IPS-NIHi7 (cell line): ENCODE measurements around the gene TMEM185B.

ENCODE experiments used
- DNase-seq: peaks from one replicate; pipeline ENCODE4 v3.0.0; 2012; ENCODE audit warnings: mixed read lengths; ENCODE audit errors: extremely low spot score

The TMEM185B gene

GRCh38 chr2:120231974-120232635, 8.9 kb upstream of the TMEM185B start:
- DNase-seq = no peak

- no peak for DNase-seq
These were observed 8.4 kb upstream of the TMEM185B start for GRCh38 chr2:120231564-120231973.

DNA sequence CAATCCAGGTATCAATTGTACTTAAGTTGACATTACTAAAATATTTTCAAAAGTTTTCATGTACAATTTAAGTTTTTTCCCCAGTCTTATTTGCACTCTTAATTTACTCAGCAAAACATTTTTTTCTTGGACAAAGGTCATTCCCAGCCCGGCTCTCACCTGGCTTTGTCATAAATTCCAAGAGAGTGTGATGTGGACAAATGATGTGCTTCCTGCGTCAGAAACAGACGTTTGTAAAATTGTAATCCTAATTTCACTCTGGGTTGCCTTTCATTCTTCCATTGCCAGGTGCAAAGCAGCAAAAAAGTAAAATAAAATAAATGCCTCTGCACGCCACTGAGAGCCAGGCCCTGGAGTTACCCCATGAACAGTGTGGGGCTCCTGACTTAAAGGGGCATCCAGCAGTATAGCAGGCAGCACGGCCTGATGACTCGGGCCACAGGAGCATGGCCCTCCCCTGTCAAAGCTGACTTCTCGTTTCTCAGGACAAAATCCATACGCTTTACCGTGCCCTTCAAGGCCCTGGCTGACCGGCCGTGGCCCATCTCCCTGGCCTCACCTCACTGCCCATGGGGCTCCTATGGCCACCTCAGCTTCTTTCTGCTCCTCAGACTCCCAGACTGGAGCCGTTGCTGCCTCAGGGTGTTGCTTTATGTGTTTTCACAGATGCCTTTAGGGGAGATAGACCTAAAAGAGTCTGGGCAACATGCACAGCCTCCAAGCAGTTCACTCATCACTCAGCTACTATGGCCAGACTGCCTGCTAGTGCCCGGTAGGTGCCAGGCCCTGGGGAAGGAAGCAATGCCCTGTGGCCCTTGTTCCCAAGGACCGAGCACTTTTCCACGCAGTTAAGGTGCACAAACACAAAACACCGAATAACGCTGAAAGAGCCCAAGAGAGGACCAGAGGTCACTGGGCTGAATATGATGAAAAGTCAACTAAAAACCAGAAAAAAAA, 7.6 kb upstream of the TMEM185B start:
- DNase-seq = no peak

DNA sequence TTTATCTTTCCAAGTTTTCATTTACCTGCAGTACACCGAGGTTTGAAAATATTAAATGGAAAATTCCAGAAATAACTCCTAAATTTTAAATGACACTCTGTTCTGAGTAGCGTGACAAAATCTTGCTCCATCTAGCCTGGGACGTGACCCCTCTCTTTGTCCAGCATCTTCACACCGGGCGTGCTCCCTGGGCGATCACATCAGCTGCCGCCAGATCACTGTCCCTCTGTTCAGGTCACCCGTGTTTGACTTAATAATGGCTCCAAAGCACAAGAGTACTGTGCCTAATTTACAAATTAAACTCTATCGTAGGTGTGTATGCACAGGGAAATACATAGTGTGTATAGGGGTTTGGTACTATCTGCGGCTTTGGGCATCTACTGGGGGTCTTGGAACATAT, 6.1 kb upstream of the TMEM185B start:
- DNase-seq = no peak

GRCh38 chr2:120228503-120228902, 5.3 kb upstream of the TMEM185B start:
- no peak for DNase-seq

DNA sequence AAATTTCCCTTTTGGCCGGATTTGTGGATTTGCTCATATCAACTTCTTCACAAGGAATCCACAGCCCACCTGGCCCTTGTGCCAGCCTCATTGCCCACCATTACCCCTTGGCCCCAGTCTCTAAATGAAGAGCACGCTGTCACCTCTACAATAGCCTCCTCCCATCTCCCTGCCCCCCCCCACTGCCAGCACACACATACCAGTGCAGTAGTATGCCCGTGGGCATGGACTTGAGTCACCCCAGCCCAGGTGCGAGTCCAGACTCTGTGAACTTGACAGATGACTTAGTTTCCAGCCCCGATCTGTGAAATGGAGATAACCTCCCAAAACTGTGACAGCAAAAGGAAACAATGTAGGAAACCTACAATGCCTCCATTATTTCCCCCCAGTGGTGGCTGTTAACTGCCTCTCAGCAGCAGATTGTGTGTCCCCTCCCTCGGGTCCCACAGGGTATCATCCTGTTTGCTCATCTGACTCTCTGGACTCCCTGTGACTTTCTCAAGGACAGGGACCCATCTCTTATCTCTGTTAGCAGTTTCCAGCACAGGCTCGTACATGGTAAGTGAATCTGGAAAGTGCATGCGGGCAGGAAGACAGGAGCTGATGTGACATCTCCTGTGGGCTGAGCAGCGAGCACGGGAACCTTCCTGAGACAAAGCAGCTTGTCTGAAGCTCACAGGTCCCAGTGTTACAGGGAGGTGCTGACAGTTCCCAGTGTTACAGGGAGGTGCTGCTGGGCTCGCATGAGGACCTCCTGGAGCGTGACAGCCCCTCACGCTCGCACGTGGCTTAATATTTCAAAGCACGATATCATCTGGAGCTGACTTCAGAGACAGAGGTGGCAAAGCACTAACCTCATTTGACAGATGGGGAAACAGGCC, 4.2 kb upstream of the TMEM185B start:
- DNase-seq = no peak

- DNase-seq = no peak
These were observed 3.1 kb upstream of the TMEM185B start for GRCh38 chr2:120226316-120226715.

- no peak for DNase-seq
These were observed 2.4 kb upstream of the TMEM185B start for GRCh38 chr2:120225549-120226065.

- DNase-seq = no peak
These were observed 1.7 kb upstream of the TMEM185B start for GRCh38 chr2:120224735-120225548.

DNA sequence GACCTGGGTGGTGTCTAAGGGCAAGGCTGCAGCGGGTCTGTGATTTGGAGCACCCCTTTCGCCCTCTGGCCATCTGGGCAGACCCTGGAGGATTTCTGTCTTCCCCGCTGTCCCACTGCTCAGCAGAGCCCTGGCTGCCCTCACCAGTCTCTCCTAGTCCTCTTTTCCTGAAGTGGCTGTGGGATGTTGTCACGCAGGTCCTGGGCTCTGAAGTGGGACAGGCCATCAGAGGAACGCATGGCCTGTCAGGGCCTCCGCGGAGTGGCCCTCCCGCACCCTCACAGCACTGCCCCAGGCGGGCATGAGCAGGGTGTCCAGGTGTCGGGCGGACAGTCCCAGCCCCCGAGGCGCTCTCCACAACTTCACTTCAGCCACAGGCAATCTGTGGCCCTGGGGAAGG, 1.1 kb upstream of the TMEM185B start:
- DNase-seq = no peak

- no peak for DNase-seq
These were observed 790 bp downstream of the TMEM185B start for GRCh38 chr2:120222186-120223033.

DNA sequence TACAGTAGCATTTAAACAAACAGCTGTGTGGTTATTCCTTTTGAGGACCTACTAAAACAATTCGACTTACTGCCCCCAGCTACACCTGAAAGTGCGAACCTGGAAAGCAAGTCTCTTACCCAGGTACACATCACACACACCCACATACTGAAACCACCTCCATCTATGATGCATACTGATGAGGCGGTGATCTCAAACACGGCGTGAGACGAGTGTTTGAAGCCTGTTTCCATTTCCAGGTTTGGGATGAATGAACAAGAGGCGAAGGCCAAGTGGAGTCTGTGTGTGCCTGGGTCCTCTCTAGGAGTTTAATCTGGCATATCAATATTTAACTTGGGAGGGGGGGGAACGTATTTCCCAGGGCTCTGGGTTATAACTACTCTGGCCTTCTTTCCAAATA, 1.6 kb downstream of the TMEM185B start:
- no peak for DNase-seq

DNA sequence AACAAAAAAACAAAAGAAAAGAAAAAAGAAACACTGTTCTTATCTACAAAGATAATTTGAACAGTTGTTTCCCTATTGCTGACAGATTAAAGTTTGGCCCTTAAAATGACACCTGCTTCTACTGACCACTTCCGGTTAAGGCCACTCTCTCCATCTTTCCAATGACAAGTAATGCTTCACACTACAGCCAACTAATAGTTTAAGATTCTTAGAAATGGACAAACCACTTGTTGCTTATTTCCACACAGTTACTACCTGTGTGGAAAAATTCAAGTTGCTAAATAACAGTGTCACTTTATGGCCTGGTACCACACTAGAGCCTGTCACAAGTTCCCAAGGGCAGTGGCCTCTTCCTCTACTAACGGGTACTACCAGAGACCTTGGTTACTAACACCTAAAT, 2.4 kb downstream of the TMEM185B start:
- DNase-seq = no peak

DNA sequence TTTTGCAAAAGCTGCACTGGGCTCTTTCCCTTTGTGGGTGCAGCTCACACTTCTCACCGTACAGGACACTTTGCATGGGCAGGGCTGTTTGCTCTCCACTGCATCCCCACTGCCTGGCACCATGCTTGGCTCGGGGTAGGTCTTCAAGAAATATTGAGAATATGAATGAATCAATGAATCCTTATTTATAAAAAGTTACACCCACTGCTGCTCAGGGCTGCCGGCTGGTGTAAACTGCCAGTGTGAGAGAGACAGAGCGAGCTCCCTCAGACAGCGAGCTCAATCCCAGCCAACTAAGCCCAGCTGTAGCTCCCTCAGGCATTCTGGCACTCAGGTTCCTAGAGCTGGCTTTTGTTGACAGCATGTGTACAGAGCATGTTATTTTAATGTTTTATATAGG, 3.4 kb downstream of the TMEM185B start:
- DNase-seq = no peak

GRCh38 chr2:120219291-120219690, 3.9 kb downstream of the TMEM185B start:
- DNase-seq = no peak

GRCh38 chr2:120218181-120218580, 5.0 kb downstream of the TMEM185B start:
- no peak for DNase-seq

- DNase-seq = no peak
These were observed 12.9 kb downstream of the TMEM185B start for GRCh38 chr2:120210270-120210693.

- DNase-seq = no peak
These were observed 13.6 kb downstream of the TMEM185B start for GRCh38 chr2:120209427-120210269.
